ENCODE measurements around the gene LCMT1.

Gene LCMT1

GRCh38 chr16:25066747-25067631, 44.6 kb upstream of the LCMT1 start:
- in situ Hi-C loops (cut with HindIII; ENCODE audit: low sequenced_read_pairs): no loop called here
- DNase-seq (ENCODE audit: low read depth, low spot score): peak; percentile 65
- H3K4me3 ChIP-seq (ENCODE audit: low read depth, low read length): peak overlapping the region; percentile 58
- TF ChIP-seq CTCF (IDR thresholded peaks at IDR 0.05; ENCODE audit: low read depth, low read length): no peak

GRCh38 chr16:25073854-25074253, 37.7 kb upstream of the LCMT1 start:
- DNase-seq (ENCODE audit: low read depth, low spot score): no peak
- no peak overlapping the region for H3K4me3 ChIP-seq (ENCODE audit: low read depth, low read length)
- TF ChIP-seq CTCF (IDR thresholded peaks at IDR 0.05; ENCODE audit: low read depth, low read length): no peak
- in situ Hi-C loops (cut with HindIII; ENCODE audit: low sequenced_read_pairs): no loop called here

GRCh38 chr16:25078386-25078978, 33.1 kb upstream of the LCMT1 start:
- in situ Hi-C loops (cut with HindIII; ENCODE audit: low sequenced_read_pairs): no loop called here
- H3K4me3 ChIP-seq (ENCODE audit: low read depth, low read length): no peak overlapping the region
- no peak for DNase-seq (ENCODE audit: low read depth, low spot score)
- TF ChIP-seq CTCF (IDR thresholded peaks at IDR 0.05; ENCODE audit: low read depth, low read length): no peak

GRCh38 chr16:25079637-25080378, 31.7 kb upstream of the LCMT1 start:
- no peak for TF ChIP-seq CTCF (IDR thresholded peaks at IDR 0.05; ENCODE audit: low read depth, low read length)
- H3K4me3 ChIP-seq (ENCODE audit: low read depth, low read length): no peak overlapping the region
- in situ Hi-C loops (cut with HindIII; ENCODE audit: low sequenced_read_pairs): no loop called here
- DNase-seq (ENCODE audit: low read depth, low spot score): no peak

- H3K4me3 ChIP-seq (ENCODE audit: low read depth, low read length): no peak overlapping the region
- in situ Hi-C loops (cut with HindIII; ENCODE audit: low sequenced_read_pairs): no loop called here
- no peak for DNase-seq (ENCODE audit: low read depth, low spot score)
- no peak for TF ChIP-seq CTCF (IDR thresholded peaks at IDR 0.05; ENCODE audit: low read depth, low read length)
These were observed 31.0 kb upstream of the LCMT1 start for GRCh38 chr16:25080420-25081131.

GRCh38 chr16:25081702-25082101, 29.8 kb upstream of the LCMT1 start:
- no peak overlapping the region for H3K4me3 ChIP-seq (ENCODE audit: low read depth, low read length)
- in situ Hi-C loops (cut with HindIII; ENCODE audit: low sequenced_read_pairs): no loop called here
- no peak for TF ChIP-seq CTCF (IDR thresholded peaks at IDR 0.05; ENCODE audit: low read depth, low read length)
- no peak for DNase-seq (ENCODE audit: low read depth, low spot score)

All from astrocyte of the spinal cord (primary cell).